Ishikawa (cell line): ENCODE results near the gene RANBP17.

Source experiments
- CEBPB ChIP-seq: IDR thresholded peaks from 2 replicates; pipeline ENCODE4 v1.6.1; 2012
- CREB1 ChIP-seq: IDR thresholded peaks from 2 replicates; pipeline ENCODE4 v1.6.1; 2012; ENCODE audit warnings: low read depth
- EGR1 ChIP-seq: IDR thresholded peaks from 2 replicates; pipeline ENCODE4 v1.6.1; 2012
- EP300 ChIP-seq: IDR thresholded peaks from 2 replicates; pipeline ENCODE4 v1.6.1; 2012; ENCODE audit warnings: borderline replicate concordance
- RAD21 ChIP-seq: IDR thresholded peaks from 2 replicates; pipeline ENCODE4 v1.6.1; 2012; ENCODE audit warnings: low read depth
- REST ChIP-seq: IDR thresholded peaks from 2 replicates; pipeline ENCODE4 v1.6.1; 2012; ENCODE audit warnings: low read depth, mild to moderate bottlenecking
- TAF1 ChIP-seq: IDR thresholded peaks from 2 replicates; pipeline ENCODE4 v1.6.1; 2012; ENCODE audit warnings: low read depth, mild to moderate bottlenecking
- TCF12 ChIP-seq: IDR thresholded peaks from 2 replicates; pipeline ENCODE4 v1.6.1; 2012; ENCODE audit warnings: low read depth
- TEAD4 ChIP-seq: IDR thresholded peaks from 2 replicates; pipeline ENCODE4 v1.6.1; 2012
- USF1 ChIP-seq: IDR thresholded peaks from 2 replicates; pipeline ENCODE4 v1.6.1; 2012
- YY1 ChIP-seq: IDR thresholded peaks from 2 replicates; pipeline ENCODE4 v1.6.1; 2012; ENCODE audit warnings: low read depth
- ZBTB7A ChIP-seq: IDR thresholded peaks from 2 replicates; pipeline ENCODE4 v1.6.1; 2012; ENCODE audit warnings: low read depth
- TF ChIP-seq, protein P1 (sequence below): IDR thresholded peaks from 2 replicates; pipeline ENCODE4 v1.6.1; 2012

DNA sequence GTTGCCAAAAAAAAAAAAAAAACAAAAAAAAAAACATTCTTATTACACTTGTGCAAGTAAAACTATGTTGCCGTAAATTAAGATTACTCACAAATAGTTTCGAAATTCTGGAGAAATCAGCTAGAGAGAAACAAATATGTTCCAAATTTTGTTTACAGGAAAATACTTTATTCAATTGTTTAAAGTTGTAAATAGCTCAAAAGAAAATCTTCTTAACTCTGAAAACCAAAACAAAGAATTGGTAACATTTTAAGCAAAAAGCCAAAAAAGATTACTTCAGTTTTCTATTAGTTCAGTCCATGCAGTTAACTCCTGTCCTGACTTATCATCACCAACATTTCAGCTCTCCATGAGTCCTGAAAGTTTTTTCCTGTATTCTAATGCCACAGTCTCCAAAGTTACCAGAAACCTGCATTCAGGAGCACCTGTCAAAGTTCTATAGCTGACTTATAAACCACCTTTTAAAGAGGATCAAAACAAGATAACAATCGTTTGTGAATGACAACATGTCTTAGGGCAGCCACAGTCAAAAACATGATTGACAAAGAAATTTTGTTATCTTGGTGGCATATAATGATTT, 194.1 kb downstream of the RANBP17 start:
- TF ChIP-seq CEBPB: no peak
- no peak for TF ChIP-seq ZBTB7A
- no peak for TF ChIP-seq CREB1
- no peak for TF ChIP-seq USF1
- TF ChIP-seq EP300: no peak
- no peak for TF ChIP-seq EGR1
- TF ChIP-seq, protein P1, sequence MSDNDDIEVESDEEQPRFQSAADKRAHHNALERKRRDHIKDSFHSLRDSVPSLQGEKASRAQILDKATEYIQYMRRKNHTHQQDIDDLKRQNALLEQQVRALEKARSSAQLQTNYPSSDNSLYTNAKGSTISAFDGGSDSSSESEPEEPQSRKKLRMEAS: no peak
- TF ChIP-seq REST: no peak
- no peak for TF ChIP-seq RAD21
- no peak for TF ChIP-seq TEAD4
- no peak for TF ChIP-seq TAF1
- TF ChIP-seq TCF12: no peak
- TF ChIP-seq YY1: no peak
